ENCODE results near the gene LASP1. TPM values are rescaled to one million over a fixed set of nuclear protein-coding genes. Genes with fewer than 3 reads are reported as not detected.

The LASP1 gene
- total and polyA plus RNA-seq, 2 of the 4 experiments (the other 2 are of a cell fraction) = 79.8 to 262 TPM

- CTCF ChIA-PET = no interaction called here
- in situ Hi-C loops (cut with MboI; ENCODE audit: low sequenced_read_pairs) (no loop called here), dilution Hi-C loops (cut with HindIII; ENCODE audit: low sequenced_read_pairs, unreplicated experiment) (no loop called here), intact Hi-C loops (cut with micrococcal nuclease) (no loop called here)
- H3K27ac ChIP-seq (ENCODE audit: insufficient read depth, low read length) = no peak overlapping the region
- no peaks in the 10 kb centered on the region for H3K9me3 ChIP-seq (ENCODE audit: control insufficient read depth, insufficient read depth, low read length)
- H4K91ac ChIP-seq (ENCODE audit: insufficient read depth, low read depth, low read length) = no peak overlapping the region
- H3K4me2 ChIP-seq (ENCODE audit: low read depth, low read length) = no peak overlapping the region
- H3K56ac ChIP-seq (ENCODE audit: extremely low read depth, insufficient read depth, low read length) = no peak overlapping the region
- H3K14ac ChIP-seq (replicated peaks; ENCODE audit: low read depth, low read length) = no peak overlapping the region
- 0 out of 3 replicates have a peak overlapping the region, but pooled peaks have one; percentile 17 for H2BK15ac ChIP-seq (ENCODE audit: low read depth, low read length)
- H4K8ac ChIP-seq (ENCODE audit: low read depth in 2 of 2, low read length in 2 of 2) = no peak overlapping the region
- no TSS peak for BruUV-seq (replicated peaks)
- H3K4ac ChIP-seq (ENCODE audit: low read depth, low read length) = no peak overlapping the region
- no peak overlapping the region for H3K4me3 ChIP-seq (ENCODE audit: insufficient read depth, low read depth, low read length)
- peaks cover 6% of the 10 kb centered on the region; the same call in 1 of the 2 replicates for H3K9me1 ChIP-seq (ENCODE audit: insufficient read depth, low read length)
- TF ChIP-seq POLR2A (IDR thresholded peaks at IDR 0.05; ENCODE audit: low read depth, low read length) = no peak
- TF ChIP-seq NFE2L2 (IDR thresholded peaks at IDR 0.05; ENCODE audit: low read depth, low read length) = no peak
- no peak for TF ChIP-seq RAD21 (IDR thresholded peaks at IDR 0.05; ENCODE audit: low read length)
- no peak for TF ChIP-seq MXI1 (IDR thresholded peaks at IDR 0.05; ENCODE audit: borderline replicate concordance, low read depth, low read length)
- TF ChIP-seq MAZ (IDR thresholded peaks at IDR 0.05; ENCODE audit: borderline replicate concordance, low read depth, low read length) = no peak
- no peak for TF ChIP-seq CHD1 (IDR thresholded peaks at IDR 0.05; ENCODE audit: low read depth, low read length)
- TF ChIP-seq, protein P1, sequence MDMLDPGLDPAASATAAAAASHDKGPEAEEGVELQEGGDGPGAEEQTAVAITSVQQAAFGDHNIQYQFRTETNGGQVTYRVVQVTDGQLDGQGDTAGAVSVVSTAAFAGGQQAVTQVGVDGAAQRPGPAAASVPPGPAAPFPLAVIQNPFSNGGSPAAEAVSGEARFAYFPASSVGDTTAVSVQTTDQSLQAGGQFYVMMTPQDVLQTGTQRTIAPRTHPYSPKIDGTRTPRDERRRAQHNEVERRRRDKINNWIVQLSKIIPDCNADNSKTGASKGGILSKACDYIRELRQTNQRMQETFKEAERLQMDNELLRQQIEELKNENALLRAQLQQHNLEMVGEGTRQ (IDR thresholded peaks at IDR 0.05; ENCODE audit: low read depth, low read length) = no peak
- TF ChIP-seq RFX5 (IDR thresholded peaks at IDR 0.05; ENCODE audit: low read depth, low read length) = no peak
- TF ChIP-seq CEBPB (IDR thresholded peaks at IDR 0.05; ENCODE audit: low read depth, low read length) = no peak
- no peak for TF ChIP-seq SMC3 (IDR thresholded peaks at IDR 0.05; ENCODE audit: low read depth, low read length)
- no peaks in the 10 kb centered on the region for H3K27me3 ChIP-seq (ENCODE audit: control insufficient read depth, insufficient read depth, low read length)
- no peak overlapping the region for H2AFZ ChIP-seq (replicated peaks; ENCODE audit: low read length, poor library complexity)
- H3K18ac ChIP-seq (ENCODE audit: low read depth, low read length) = no peak overlapping the region
- no peak overlapping the region for H3K9ac ChIP-seq (ENCODE audit: low read depth, low read length)
- H4K5ac ChIP-seq (ENCODE audit: low read depth, low read length) = no peak overlapping the region
- no peaks in the 10 kb centered on the region for H3K79me1 ChIP-seq (ENCODE audit: low read depth in 1 of 2, low read length in 2 of 2)
- no peaks in the 10 kb centered on the region; the same call in 1 of the 2 replicates for H3K4me1 ChIP-seq (ENCODE audit: control insufficient read depth, insufficient read depth, low read length)
- WGBS, 2 experiments (ENCODE audit: extremely low coverage in 2 of 2, insufficient read length in 1 of 2) = no CpG with 5 or more reads among the region's 5 CpGs
- H2BK120ac ChIP-seq (ENCODE audit: low read depth, low read length) = no peak overlapping the region
- H3K23ac ChIP-seq (ENCODE audit: low read depth, low read length) = no peak overlapping the region
- H2AK5ac ChIP-seq (ENCODE audit: low read depth, low read length) = 0 out of 2 replicates have a peak overlapping the region, but pooled peaks have one; percentile 0
- no peaks in the 10 kb centered on the region for H3K36me3 ChIP-seq (ENCODE audit: control insufficient read depth, insufficient read depth, low read length)
- H2BK5ac ChIP-seq (ENCODE audit: low read depth, low read length, poor library complexity, severe bottlenecking) = no peak overlapping the region
- POLR2A ChIA-PET (ENCODE audit: unreplicated experiment) = no interaction called here
- peak overlapping the region; percentile 20; the same call in 1 of the 2 replicates for H2BK20ac ChIP-seq (ENCODE audit: low read depth, low read length)
- ATAC-seq (ENCODE audit: low read depth) (no peak), DNase-seq (no peak)
- H2AK9ac ChIP-seq (replicated peaks; ENCODE audit: low read depth, low read length, poor library complexity) = no peak overlapping the region
- H4K20me1 ChIP-seq (ENCODE audit: insufficient read depth, low read length) = no peaks in the 10 kb centered on the region
Observed at GRCh38 chr17:38970804-38971203, 100.9 kb downstream of the LASP1 start.

Small RNA genes lying within 50 kb of the gene (microRNA-seq; reads per million reads assigned to microRNA genes)
- gene MIR4727 (ENCODE audit: insufficient read depth in 1 of 2, insufficient read length in 1 of 2, unreplicated experiment in 1 of 2) (0.37 to 2.1 reads per million in 2 experiments), gene MIR6779 (ENCODE audit: insufficient read depth in 1 of 2, insufficient read length in 1 of 2, unreplicated experiment in 1 of 2) (0.73 to 2.1 reads per million in 2 experiments), gene SNORA21 (ENCODE audit: insufficient read depth, insufficient read length) (not detected), gene SNORA21B (ENCODE audit: insufficient read depth, insufficient read length) (not detected)

Small RNA genes lying within 50 kb of the gene (small RNA-seq; reads per million reads assigned to genes)
- gene MIR4727 (0 to 0.89 (median 0) reads per million in 5 experiments), gene MIR6779 (0 reads per million in 5 experiments), gene SNORA21 (0 reads per million in 5 experiments), gene SNORA21B (0 reads per million in 5 experiments)

Other genes starting within 250 kb of the LASP1 start
- gene EPOP, start 195.1 kb upstream of the LASP1 start, total RNA-seq (2012; rRNA removed) = 0.28 and 0.36 TPM in 2 replicates
- 0.80 and 0.82 TPM in 2 replicates for gene EPOP, start 195.1 kb upstream of the LASP1 start, polyA plus RNA-seq (2012; rRNA removed)
- gene MLLT6, start 164.8 kb upstream of the LASP1 start, total RNA-seq (2012; rRNA removed) = 7.2 and 7.5 TPM in 2 replicates
- gene MLLT6, start 164.8 kb upstream of the LASP1 start, polyA plus RNA-seq (2012; rRNA removed) = 21.2 and 22.7 TPM in 2 replicates
- 1.3 and 1.4 TPM in 2 replicates for gene CISD3, start 139.7 kb upstream of the LASP1 start, total RNA-seq (2012; rRNA removed)
- gene CISD3, start 139.7 kb upstream of the LASP1 start, polyA plus RNA-seq (2012; rRNA removed) = 14.1 and 20.3 TPM in 2 replicates
- 1.1 and 1.4 TPM in 2 replicates for gene PCGF2, start 121.7 kb upstream of the LASP1 start, total RNA-seq (2012; rRNA removed)
- gene PCGF2, start 121.7 kb upstream of the LASP1 start, polyA plus RNA-seq (2012; rRNA removed) = 18.2 and 27.8 TPM in 2 replicates
- 510 and 828 TPM in 2 replicates for gene PSMB3, start 117.3 kb upstream of the LASP1 start, total RNA-seq (2012; rRNA removed)
- 480 and 525 TPM in 2 replicates for gene PSMB3, start 117.3 kb upstream of the LASP1 start, polyA plus RNA-seq (2012; rRNA removed)
- 40.0 and 40.8 TPM in 2 replicates for gene PIP4K2B, start 70.5 kb upstream of the LASP1 start, total RNA-seq (2012; rRNA removed)
- 29.3 and 40.2 TPM in 2 replicates for gene PIP4K2B, start 70.5 kb upstream of the LASP1 start, polyA plus RNA-seq (2012; rRNA removed)
- gene CWC25, start 44.7 kb upstream of the LASP1 start, total RNA-seq (2012; rRNA removed) = 9.1 and 9.7 TPM in 2 replicates
- 14.9 and 16.1 TPM in 2 replicates for gene CWC25, start 44.7 kb upstream of the LASP1 start, polyA plus RNA-seq (2012; rRNA removed)
- 1,170 and 2,401 TPM in 2 replicates for gene RPL23, start 16.3 kb upstream of the LASP1 start, total RNA-seq (2012; rRNA removed)
- 1,882 and 2,308 TPM in 2 replicates for gene RPL23, start 16.3 kb upstream of the LASP1 start, polyA plus RNA-seq (2012; rRNA removed)
- gene FBXO47, start 97.3 kb downstream of the LASP1 start, total RNA-seq (2012; rRNA removed) = under 0.01 TPM in 1 of 2 replicates, not detected in the other
- not detected in 2 replicates for gene FBXO47, start 97.3 kb downstream of the LASP1 start, polyA plus RNA-seq (2012; rRNA removed)

Measured in IMR-90 (cell line).